ENCODE data around the gene ZRANB3. TPM values are rescaled to one million over a fixed set of nuclear protein-coding genes. Genes with fewer than 3 reads are reported as not detected.
A peak's percentile ranks its signal among the peaks of the same experiment; 100 is the strongest.

The ZRANB3 gene
- polyA plus RNA-seq, 1 donor (not counting 4 experiments of a cell fraction or from before 2014, with no cell fraction given): 10.6 TPM

DNA sequence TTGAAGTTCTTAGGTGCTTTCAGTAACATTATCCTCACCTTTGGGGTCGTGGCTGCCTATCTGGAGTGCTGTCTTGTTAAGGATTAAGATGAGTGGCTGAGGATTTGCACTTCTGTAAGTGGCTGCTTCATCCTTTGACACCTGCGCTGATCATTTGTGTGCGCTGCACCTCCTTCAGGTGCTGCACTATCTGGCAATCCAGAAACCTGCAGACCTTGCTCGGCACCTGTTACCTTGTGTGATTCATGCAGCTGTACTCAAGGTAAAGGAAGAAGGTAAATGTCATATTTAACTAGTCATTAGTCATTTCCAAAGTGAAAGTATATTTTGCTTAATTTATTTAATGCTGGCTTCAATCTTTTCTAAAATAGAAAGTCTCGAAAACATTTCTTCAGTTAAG lies 368.6 kb downstream of the ZRANB3 start:
- Histone ChIP-seq H2AFZ (ENCODE audit: control insufficient read depth, low read length) (no peak overlapping the region), H3K27me3 (ENCODE audit: control insufficient read depth, extremely low read depth, insufficient read depth, low read length) (no peaks in the 10 kb centered on the region), H3K79me2 (ENCODE audit: control insufficient read depth, insufficient read depth, low read length) (no peaks in the 10 kb centered on the region), H3K4me3 (ENCODE audit: control insufficient read depth in 2 of 3, extremely low read depth in 1 of 3, insufficient read depth in 2 of 3, low read depth in 1 of 3, low read length in 3 of 3) (no peak overlapping the region), H3K9ac (ENCODE audit: control insufficient read depth, extremely low read depth, insufficient read depth, low read length) (no peak overlapping the region), H3K4me1 (ENCODE audit: control insufficient read depth, extremely low read depth, insufficient read depth, low read length) (peaks cover 11% of the 10 kb centered on the region), H4K20me1 (ENCODE audit: control insufficient read depth, extremely low read depth, insufficient read depth, low read length) (peaks cover 4% of the 10 kb centered on the region), H3K36me3 (ENCODE audit: control insufficient read depth in 2 of 2, extremely low read depth in 1 of 2, insufficient read depth in 2 of 2, low read length in 2 of 2) (peaks cover 3 to 21% of the 10 kb centered on the region in 2 experiments), H3K27ac (ENCODE audit: control insufficient read depth, insufficient read depth, low read length) (no peak overlapping the region), H3K4me2 (ENCODE audit: control insufficient read depth, extremely low read depth, insufficient read depth, low read depth, low read length) (no peak overlapping the region), H3K9me3 (ENCODE audit: control insufficient read depth, low read depth, low read length) (no peaks in the 10 kb centered on the region), H3K9me1 (ENCODE audit: control insufficient read depth, extremely low read depth, insufficient read depth, low read length) (no peaks in the 10 kb centered on the region)
- FAIRE-seq (peak; percentile 44), DNase-seq (ENCODE audit: low read depth, low spot score) (no peak)
- TF ChIP-seq EZH2 (IDR thresholded peaks at IDR 0.05; ENCODE audit: low read length): no peak
- TF ChIP-seq, protein P1, sequence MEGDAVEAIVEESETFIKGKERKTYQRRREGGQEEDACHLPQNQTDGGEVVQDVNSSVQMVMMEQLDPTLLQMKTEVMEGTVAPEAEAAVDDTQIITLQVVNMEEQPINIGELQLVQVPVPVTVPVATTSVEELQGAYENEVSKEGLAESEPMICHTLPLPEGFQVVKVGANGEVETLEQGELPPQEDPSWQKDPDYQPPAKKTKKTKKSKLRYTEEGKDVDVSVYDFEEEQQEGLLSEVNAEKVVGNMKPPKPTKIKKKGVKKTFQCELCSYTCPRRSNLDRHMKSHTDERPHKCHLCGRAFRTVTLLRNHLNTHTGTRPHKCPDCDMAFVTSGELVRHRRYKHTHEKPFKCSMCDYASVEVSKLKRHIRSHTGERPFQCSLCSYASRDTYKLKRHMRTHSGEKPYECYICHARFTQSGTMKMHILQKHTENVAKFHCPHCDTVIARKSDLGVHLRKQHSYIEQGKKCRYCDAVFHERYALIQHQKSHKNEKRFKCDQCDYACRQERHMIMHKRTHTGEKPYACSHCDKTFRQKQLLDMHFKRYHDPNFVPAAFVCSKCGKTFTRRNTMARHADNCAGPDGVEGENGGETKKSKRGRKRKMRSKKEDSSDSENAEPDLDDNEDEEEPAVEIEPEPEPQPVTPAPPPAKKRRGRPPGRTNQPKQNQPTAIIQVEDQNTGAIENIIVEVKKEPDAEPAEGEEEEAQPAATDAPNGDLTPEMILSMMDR (optimal IDR thresholded peaks at IDR 0.05 in 1 of 3, IDR thresholded peaks at IDR 0.05 in 1 of 3, conservative IDR thresholded peaks at IDR 0.05 in 1 of 3; ENCODE audit: extremely low read depth in 1 of 3, insufficient read depth in 2 of 3, low read length in 3 of 3): no peak
- dilution Hi-C loops (cut with MboI; ENCODE audit: extremely low pct_ligation_motif_present, low sequenced_read_pairs): no loop called here

DNA sequence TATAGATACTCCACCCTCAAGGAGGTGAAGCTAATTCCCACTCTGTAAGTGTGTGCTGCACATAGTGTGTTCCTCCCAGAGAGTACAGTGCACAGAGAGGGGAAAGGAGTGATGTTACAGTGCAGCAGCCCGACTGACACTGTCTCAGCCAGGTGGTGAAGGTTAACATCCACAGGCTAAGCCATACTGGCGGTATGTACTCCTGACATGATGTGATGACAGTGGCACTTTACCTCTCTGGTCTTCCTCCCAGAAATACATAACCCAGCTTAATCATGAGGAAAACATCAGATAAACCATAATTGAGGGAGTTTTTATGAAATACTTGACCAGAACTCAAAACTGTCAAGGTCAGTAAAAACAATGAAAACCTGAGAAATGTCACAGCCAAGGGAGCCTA lies 371.8 kb downstream of the ZRANB3 start:
- Histone ChIP-seq H3K79me2 (ENCODE audit: control insufficient read depth, insufficient read depth, low read length) (no peaks in the 10 kb centered on the region), H3K27ac (ENCODE audit: control insufficient read depth, insufficient read depth, low read length) (no peak overlapping the region), H2AFZ (ENCODE audit: control insufficient read depth, low read length) (no peak overlapping the region), H3K36me3 (ENCODE audit: control insufficient read depth in 2 of 2, extremely low read depth in 1 of 2, insufficient read depth in 2 of 2, low read length in 2 of 2) (peaks cover 9 to 12% of the 10 kb centered on the region in 2 experiments), H4K20me1 (ENCODE audit: control insufficient read depth, extremely low read depth, insufficient read depth, low read length) (peaks cover 4% of the 10 kb centered on the region), H3K9me3 (ENCODE audit: control insufficient read depth, low read depth, low read length) (no peaks in the 10 kb centered on the region), H3K9me1 (ENCODE audit: control insufficient read depth, extremely low read depth, insufficient read depth, low read length) (no peaks in the 10 kb centered on the region), H3K4me2 (ENCODE audit: control insufficient read depth, extremely low read depth, insufficient read depth, low read depth, low read length) (no peak overlapping the region), H3K27me3 (ENCODE audit: control insufficient read depth, extremely low read depth, insufficient read depth, low read length) (no peaks in the 10 kb centered on the region), H3K4me1 (ENCODE audit: control insufficient read depth, extremely low read depth, insufficient read depth, low read length) (peaks cover 4% of the 10 kb centered on the region), H3K4me3 (ENCODE audit: control insufficient read depth in 2 of 3, extremely low read depth in 1 of 3, insufficient read depth in 2 of 3, low read depth in 1 of 3, low read length in 3 of 3) (no peak overlapping the region), H3K9ac (ENCODE audit: control insufficient read depth, extremely low read depth, insufficient read depth, low read length) (no peak overlapping the region)
- dilution Hi-C loops (cut with MboI; ENCODE audit: extremely low pct_ligation_motif_present, low sequenced_read_pairs): no loop called here
- no peak for TF ChIP-seq EZH2 (IDR thresholded peaks at IDR 0.05; ENCODE audit: low read length)
- TF ChIP-seq, protein P1 (optimal IDR thresholded peaks at IDR 0.05 in 1 of 3, IDR thresholded peaks at IDR 0.05 in 1 of 3, conservative IDR thresholded peaks at IDR 0.05 in 1 of 3; ENCODE audit: extremely low read depth in 1 of 3, insufficient read depth in 2 of 3, low read length in 3 of 3): no peak
- DNase-seq (ENCODE audit: low read depth, low spot score) (no peak), FAIRE-seq (no peak)
